GM18951 (cell line): Measurements from ENCODE around the gene PDCD7.

ENCODE experiments used
- POLR2A ChIP-seq: IDR thresholded peaks from 4 replicates; pipeline ENCODE4 v1.6.1; 2011; ENCODE audit warnings: mild to moderate bottlenecking; ENCODE audit not compliant: insufficient read length, insufficient read depth; ENCODE audit errors: extremely low read depth
- in situ Hi-C: fragments of 300-500 bp; cut with MboI; formaldehyde crosslinking; loops from one replicate; pipeline ENCODE4 v1.12.0; 2022; ENCODE audit warnings: low sequenced_read_pairs, mixed read lengths, inconsistent platforms; ENCODE audit not compliant: unreplicated experiment

The PDCD7 gene

DNA sequence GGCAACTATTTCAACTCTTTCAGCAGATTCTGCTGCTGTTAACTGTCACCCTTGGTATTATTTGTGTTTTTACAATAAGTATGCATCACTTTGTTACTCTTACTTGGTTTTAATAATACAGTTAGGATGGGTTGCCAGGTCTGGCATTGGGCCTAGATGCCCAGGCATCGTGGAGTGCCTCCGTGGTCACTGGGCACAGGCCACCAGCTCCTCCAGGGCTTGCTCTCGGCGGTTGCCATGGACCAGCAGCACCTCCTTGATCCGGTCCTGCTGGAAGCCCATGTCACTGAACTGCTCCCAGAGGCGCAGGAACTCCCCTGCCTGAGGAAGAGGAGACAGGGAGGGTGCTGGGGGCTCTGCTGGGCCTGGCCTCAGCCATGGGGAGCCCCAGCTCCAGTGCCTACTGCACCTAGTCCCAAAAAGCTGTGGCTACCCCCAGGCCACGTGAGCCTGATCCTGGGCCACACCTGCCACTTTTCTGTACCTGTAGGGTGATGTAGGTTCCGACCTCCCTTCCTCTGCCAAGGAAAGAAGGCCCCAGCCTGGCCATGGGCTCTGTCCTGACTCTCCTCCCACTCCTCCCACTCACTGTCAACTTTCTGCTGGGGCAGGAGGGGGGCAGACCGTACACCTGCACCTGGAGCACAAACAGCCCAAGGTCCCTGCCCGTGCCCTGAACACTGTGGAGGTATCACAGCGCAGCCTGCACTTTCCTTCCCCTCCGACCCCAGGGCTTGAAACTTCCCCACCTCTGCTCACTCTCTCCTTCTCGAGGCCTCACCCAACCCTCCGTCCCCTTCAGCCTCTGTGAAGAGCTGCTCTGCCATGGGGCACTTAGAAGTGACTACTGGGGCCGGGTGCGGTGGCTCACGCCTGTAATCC is 40.5 kb downstream of the PDCD7 start:
- no peak for TF ChIP-seq POLR2A
- in situ Hi-C loops, result no loop called here

GRCh38 chr15:65091946-65092770 is 41.5 kb downstream of the PDCD7 start:
- in situ Hi-C loops, result no loop called here
- TF ChIP-seq POLR2A, result no peak

DNA sequence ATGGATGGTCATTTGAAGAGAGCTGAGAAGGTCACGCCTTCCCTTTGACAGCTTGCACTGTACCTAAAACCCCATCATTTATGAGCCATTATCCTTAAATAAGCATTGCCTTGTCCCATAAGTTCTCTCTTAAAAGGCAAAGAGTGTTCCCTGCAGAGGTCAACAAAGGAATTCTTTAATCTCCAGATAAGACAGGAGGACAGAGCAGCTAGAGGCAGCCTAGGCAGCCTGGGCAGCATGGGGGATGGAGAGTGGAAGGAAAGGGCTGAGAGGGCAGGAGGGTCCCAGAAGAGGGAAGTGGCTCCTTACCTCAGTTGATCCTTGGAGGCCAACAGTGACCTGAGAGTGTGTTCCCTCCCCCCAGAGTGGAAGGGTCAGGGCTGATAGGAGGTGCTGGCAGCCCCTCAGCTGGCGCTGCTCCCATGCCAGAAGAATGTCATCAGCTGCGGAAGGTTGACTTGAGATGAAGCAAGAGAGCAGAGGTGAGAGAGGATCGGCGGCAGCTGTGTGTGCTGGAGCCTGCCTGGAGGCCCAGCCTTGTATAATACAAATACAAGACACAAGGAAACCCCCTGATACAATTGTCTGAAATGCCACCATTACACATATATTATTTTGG is 44.3 kb downstream of the PDCD7 start:
- no peak for TF ChIP-seq POLR2A
- in situ Hi-C loops, result no loop called here

DNA sequence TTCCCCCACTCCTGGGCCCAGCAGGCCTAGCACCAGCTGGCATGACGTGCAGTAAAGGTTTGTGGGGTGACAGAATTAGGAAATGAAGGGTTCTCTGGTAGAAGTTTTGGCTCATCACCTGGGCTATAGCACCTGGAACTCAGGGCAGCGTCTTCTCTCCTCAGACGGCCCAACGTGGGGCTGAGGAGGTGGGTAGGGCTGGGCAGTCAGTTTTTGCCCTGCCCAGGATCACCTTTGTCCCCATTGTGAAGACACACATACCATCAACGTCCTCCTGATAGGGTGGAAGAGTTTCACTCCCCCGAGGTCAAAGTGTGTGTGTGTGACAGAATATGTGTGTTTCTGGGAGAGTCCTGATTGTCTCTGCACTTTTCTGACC is 45.0 kb downstream of the PDCD7 start:
- in situ Hi-C loops, result no loop called here
- no peak for TF ChIP-seq POLR2A

- TF ChIP-seq POLR2A, result no peak
- in situ Hi-C loops, result no loop called here
Measured at GRCh38 chr15:65087873-65088642, 45.5 kb downstream of the PDCD7 start.

DNA sequence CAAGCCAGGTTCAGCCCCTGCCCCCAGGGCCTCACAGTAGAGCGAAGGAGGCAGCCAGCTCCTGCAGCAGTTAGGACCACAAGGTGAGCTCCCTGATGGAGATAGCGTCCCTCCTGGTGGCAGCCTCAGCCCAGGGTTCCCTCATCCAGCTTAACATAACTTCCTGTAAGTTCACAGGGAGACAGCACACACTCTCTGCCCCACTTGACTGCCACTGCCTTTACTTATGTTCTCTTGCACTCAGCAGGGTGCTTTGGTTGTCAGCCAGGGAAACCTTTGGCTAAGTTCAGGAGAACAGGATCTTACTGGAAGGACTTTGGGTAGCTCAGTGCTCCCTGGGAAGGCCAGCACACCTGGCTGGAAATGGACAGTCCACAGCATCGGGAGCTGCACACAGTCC is 46.2 kb downstream of the PDCD7 start:
- TF ChIP-seq POLR2A, result no peak
- in situ Hi-C loops, result no loop called here

GRCh38 chr15:65086680-65087111 is 46.9 kb downstream of the PDCD7 start:
- no peak for TF ChIP-seq POLR2A
- in situ Hi-C loops, result no loop called here

DNA sequence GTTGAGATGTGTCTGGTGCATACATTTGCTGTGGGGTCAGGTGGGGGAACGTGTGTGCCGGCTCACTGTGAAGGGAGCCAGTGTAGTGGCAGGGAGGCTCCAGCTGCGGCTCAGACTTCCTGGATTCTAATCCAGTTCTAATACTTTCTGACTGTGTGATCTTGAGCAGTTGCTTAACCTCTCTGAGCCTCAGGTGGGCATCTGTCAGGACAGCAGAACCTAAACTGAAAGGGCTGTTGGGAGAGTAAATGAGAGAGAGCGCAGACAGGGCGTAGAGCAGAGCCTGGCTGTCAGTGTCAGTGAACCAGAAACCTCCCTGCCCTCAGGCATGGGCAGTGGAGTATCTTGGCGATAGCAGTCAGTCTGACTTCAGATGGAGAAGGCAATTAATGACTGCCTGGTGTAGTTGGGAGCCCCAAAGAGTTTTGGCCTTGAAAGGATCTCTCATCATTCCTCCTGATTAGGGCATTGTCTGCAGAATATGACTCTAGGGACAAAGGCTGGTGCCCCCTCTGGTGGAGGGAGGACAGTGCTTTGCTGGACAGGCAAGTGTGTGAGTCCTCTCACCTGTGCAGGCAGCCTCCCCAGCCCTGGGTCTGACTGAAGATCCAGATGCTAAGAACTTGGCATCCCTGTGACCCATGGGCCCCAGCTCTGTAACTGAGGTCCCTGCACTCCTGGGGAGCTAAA is 47.5 kb downstream of the PDCD7 start:
- TF ChIP-seq POLR2A, result no peak
- in situ Hi-C loops, result no loop called here

GRCh38 chr15:65085207-65085753 is 48.3 kb downstream of the PDCD7 start:
- no peak for TF ChIP-seq POLR2A
- in situ Hi-C loops, result no loop called here

DNA sequence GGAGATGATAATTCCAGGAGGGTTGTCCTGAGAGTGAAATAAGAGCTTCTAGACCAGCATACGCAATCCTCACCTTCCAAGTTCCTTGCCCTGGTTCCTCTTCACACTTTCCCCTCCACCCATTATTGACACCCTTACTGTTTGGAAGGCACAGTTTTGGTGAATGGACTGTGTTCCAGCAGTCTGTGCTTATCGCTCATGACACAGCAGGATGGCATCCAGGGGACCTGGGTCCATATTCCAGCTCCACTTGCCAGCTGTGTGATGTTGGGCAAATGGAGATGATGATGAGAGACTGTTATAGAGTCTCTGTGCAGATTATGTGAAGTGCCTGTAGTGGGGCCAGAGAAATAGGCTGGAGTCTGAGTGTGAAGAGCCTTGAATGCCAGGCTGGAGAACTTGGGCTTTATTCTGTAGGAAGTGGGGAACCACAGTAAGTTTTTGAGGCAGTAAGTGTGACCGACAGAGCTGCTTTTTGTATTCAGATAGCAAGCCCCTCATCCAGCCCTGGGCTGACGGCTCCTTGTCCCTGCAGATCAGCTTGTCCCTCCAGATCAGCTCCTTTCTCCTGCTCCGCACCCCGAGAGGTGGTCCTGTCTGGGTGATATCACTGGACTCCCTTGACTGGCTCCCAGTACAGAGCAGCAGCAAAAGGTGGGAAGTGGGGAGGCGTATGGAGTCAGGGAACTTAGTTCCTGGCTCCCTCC is 49.0 kb downstream of the PDCD7 start:
- in situ Hi-C loops, result no loop called here
- no peak for TF ChIP-seq POLR2A

GRCh38 chr15:65083262-65083701 is 50.3 kb downstream of the PDCD7 start:
- in situ Hi-C loops, result no loop called here
- TF ChIP-seq POLR2A, result no peak
